GM04503 (cell line): ENCODE results near the gene OR56A1.

Experiments
- DNase-seq: peaks from one replicate; pipeline ENCODE4 v3.0.0-alpha.2; 2012; ENCODE audit warnings: low read depth

The OR56A1 gene

DNA sequence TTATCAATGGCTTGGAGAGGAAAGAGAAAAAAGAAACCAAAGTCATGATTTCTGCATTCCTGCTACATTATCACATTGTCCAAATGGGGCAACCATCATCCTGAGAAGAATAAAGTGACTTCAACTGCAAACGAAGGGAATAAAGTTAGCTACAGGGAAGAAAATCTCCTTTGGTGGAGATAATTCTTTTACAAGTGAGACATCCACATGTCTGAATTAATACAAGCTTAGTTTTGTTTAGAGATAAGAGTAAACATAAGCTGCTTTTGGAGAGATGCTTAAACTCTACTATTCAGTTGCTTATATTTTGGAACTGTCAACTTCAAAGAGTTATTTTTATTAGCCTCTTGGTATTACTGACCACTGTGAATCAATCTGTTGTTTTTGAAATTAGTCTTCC lies 43.7 kb downstream of the OR56A1 start, which contains the start of gene OR52L1:
TSS of gene OR52L1 (minus strand) at position 101 of the 400 bp plus-strand sequence. CDS start at position 46, 55 bp downstream.
- DNase-seq = no peak

DNA sequence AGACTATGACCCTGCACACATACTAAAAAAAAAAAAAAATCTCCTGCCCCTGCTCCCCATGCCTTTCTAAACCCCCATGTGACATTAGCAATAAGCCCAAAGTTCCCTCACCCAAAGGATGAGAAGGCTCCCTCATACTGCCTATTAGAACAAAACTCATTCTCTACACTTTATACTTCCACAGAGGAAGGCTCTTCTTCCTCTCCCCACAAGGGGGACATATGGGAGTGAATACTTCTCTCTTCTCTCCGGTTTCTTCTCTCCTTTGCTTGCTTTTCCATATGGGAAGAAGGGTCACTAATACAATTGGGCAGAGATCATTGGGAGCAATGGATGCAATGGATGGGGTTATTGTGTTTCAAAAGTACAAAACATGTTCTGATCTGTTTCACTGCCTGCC lies 47.1 kb downstream of the OR56A1 start:
- no peak for DNase-seq

DNA sequence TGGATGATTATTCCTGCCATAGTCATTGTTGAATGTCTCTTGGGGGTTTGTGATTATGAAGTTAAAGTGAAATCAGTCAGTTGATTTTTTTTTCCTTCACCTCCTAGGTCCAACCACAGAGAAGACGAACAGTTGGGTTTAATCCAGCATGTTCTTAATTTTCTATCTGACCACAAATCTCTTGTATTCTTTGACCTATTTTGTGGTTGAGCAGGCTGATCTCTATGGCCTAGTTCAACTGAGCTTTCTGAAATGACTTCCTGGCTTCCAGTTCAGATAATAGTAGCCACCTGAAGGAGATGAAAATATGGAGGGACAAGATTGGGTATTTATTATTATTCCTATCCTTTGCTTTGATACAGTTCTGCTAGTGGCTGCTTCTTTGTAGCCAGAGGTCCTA lies 57.0 kb downstream of the OR56A1 start:
- no peak for DNase-seq
